SKM-1 (cell line): Measurements from ENCODE around the gene DDX11.
"Not testable (repeated sequence)": the region's sequence is repeated elsewhere in the genome, so short reads cannot be mapped to it uniquely, and the experiment has no call there.

Experiments
- DNase-seq: peaks from one replicate; lab custom pipeline; 2025; ENCODE audit not compliant: unreplicated experiment; lab: John Stamatoyannopoulos, UW

The DDX11 gene

DNA sequence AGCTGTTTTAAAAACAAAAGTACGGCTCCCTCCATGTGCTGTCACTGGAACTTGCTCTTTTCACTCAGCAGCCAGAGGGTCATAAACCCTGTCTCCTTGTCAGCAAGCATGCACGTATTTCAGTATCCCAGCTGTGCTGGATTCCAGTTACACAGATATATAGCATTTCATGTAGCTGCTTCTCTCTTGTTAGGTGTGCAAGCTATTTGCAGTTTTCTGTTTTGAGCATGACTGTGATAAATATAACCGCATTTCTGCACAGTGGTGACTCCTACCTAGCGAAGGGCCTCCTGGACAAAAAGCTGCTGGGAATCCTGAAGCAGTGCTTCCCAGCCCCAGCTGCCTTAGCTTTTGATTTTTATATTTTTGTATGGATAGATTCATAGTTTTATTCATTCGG is 24.7 kb downstream of the DDX11 start:
- DNase-seq = not testable (repeated sequence)

DNA sequence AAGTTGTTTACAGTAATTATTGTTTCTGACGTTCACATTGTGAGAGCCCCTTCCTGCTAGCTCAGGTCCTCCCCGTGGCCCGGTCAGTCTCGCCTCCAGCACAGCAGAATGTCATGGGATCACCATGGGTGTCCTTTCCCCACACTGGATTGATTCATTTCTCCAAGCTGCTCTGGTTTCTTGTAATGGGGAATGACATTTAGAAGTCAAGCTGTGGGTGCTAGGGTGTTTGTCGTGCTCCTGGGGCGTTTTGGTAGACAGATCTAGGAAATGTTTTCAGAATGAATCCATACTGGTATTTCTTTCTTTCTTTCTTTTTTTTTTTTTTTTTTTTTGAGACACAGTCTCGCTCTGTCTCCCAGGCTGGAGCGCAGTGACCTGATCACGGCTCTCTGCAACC is 25.1 kb downstream of the DDX11 start:
- DNase-seq = not testable (repeated sequence)

DNA sequence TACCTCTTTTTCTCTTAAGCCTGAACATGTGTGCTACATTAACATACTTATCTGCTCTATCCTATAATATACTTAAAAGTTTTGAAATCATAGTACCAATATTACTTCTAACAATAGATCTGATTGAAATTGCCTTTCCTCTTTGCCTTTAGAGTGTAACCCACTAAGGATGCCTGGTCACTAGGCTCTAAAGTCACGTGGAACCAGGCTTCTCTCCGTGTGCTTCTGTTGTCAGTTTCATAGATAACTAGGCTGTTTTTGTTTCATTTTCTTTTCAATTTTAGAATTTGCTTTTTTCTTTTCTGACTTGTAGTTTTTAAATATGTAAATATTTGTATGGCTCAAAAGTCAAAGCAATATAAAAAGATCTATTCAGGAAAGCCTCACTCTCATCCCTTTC is 25.8 kb downstream of the DDX11 start:
- not testable (repeated sequence) for DNase-seq

DNA sequence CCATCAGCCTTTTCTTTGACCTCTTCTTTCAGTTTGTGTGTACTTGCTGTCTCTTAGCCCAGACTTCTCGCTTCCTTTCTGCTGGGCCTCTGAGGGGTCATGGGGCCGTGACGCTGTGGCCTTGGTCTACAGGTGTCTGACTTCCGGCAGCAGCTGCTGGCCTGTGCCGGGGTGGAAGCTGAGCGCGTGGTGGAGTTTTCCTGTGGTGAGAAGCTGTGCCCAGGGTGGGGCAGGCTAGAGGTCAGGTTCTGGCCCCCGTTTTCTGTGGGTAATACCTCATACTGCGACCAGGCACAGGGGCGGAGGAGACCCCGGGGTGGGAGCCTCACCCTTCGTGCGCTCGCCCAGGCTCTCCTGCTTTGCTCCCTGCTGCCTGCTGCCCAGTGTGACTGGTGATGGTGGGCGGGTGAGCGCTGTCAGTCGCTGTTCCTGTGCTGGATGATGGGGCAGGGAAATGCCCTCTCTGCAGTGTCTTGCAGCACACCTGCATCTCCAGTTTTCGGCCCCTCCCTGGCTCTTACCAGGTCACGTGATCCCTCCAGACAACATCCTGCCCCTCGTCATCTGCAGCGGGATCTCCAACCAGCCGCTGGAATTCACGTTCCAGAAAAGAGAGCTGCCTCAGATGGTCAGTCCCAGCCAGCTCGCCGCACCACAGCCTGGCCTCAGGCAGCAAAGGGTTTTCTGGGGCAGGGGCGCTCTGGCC is 27.0 kb downstream of the DDX11 start:
- not testable (repeated sequence) for DNase-seq

DNA sequence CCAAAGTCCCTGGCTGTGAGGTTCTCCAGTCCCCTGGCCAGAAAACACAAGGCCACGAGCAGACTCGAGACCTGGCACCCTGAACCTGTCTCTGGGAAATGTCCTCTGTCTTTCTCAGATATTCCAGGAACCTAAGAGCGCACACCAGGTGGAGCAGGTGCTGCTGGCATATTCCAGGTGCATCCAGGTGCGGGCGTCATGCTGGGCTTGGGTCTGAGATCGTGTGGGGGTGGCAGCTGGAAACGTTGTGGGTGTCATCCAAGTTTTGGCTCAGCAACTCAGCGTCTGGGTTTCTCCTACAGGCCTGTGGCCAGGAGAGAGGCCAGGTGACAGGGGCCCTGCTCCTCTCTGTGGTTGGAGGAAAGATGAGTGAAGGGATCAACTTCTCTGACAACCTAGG is 28.5 kb downstream of the DDX11 start:
- not testable (repeated sequence) for DNase-seq

DNA sequence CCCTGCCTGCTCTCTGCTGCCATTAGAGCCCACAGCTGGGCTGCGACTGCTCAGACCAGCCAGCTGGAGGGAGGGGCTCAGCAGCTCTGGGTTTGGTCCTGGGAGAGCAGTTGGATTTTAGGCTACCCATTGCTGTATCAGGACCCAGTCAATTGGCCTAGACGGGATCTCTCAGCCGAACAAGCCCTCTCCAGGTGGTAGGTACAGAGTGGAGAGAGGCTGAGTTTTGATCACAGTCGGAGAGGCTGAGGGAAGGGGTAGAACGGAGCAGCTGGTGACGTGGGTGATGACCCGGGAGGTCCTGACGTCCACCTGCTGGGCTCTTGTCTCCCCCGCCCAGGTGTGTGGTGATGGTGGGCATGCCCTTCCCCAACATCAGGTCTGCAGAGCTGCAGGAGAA is 28.9 kb downstream of the DDX11 start:
- not testable (repeated sequence) for DNase-seq

DNA sequence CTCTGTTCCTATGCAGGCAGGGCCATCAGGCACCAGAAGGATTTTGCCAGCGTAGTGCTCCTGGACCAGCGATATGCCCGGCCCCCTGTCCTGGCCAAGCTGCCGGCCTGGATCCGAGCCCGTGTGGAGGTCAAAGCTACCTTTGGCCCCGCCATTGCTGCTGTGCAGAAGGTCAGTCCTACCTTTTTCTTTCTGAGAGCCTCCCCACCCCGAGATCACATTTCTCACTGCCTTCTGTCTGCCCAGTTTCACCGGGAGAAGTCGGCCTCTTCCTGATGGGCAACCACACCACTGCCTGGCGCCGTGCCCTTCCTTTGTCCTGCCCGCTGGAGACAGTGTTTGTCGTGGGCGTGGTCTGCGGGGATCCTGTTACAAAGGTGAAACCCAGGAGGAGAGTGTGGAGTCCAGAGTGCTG is 29.9 kb downstream of the DDX11 start:
- not testable (repeated sequence) for DNase-seq

DNA sequence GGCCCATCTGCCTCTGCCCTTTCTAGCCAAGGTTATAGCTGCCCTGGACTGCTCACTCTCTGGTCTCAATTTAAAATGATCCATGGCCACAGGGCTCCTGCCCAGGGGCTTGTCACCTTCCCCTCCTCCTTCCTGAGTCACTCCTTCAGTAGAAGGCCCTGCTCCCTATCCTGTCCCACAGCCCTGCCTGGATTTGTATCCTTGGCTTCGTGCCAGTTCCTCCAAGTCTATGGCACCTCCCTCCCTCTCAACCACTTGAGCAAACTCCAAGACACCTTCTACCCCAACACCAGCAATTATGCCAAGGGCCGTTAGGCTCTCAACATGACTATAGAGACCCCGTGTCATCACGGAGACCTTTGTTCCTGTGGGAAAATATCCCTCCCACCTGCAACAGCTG is 30.6 kb downstream of the DDX11 start:
- DNase-seq = not testable (repeated sequence)

DNA sequence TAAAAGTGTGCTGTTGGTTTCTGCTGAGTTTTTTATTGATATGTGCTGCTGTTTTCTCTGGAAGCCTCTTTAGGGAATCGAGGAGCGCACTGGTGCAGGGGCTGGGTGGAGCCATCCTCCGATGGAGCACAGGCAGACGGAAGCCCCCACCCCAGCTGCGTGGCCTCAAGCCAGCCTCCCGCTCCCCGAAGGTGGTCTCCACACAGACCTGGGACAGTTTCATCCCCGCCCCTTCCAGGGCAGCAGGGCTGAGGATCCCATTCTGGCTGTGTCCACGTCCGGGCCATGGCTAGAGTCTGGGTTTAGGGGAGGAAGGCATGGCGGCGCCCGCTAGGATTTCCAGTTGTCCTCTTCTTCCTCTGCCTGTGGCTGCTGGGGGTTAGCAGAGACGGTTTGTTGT is 31.1 kb downstream of the DDX11 start:
- DNase-seq = not testable (repeated sequence)

DNA sequence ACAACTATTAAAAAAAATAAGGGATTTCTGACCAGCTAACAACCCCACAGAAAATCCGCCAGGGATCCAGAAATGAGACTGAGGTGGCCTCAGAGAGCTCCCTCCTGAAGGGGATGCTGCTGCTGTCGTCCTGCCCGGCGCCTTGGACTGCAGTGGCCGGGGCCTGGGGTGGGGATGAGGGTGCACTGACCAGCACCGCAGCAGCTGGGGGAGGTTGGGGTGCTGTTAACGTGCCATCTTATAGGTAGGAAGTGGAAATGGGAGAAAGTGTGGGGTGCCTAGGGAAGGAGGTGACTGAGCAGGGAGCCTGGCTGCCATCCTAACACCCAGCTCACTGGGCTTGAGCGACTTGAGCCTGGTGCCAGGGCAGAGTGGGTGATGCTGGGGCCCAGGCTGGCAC is 32.0 kb downstream of the DDX11 start:
- no peak for DNase-seq

DNA sequence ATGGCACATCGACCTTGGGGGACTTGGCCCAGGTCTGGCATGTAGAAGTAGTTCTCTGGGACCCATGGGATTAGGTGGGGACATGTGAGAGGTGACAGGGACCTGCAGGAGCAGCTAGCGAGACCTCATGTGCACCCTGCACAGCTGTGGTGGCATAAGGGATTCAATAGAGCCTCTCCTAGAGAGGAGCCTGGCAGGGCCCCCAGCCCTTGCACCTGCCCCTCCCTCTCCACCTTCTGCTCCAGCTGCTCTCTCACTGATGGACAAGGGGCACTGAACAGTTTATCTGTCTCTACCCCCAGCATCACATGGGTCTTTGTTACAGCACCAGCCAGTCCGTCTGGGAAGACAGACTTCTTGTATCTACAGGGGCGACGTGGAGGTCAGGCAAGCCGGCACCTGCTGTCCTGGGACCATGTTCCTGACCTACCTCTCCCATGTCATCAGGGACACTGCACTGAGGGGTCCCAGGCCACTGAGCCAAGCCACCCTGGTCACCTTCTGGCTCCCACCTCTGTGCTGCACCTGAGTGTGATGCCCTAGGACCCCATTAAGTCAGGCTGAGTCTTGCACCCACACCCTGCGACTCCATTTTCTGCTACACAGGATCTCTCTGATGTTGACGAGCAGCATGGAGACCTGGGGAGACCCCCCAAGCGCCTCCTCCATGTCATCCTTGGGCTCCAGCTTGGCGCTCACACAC is 32.6 kb downstream of the DDX11 start:
- no peak for DNase-seq

DNA sequence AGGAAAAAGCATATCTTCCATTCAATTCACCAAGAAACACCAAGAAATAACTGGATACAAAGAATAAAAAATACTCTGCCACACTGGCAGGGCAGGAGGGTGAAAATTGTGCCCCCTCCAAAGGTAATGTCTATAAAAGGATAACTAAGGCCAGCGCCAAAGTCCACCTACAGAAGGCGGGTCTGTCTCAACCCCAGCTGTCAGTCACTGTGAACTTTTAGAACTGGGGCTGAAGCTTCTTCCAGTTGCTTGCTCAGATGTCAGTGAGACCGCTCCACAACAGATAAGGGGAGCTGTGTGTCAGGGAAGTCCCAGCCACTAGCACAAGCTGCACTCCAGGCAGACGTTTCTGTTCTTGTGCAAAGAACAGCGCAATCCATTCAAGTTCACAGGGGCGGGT is 36.1 kb downstream of the DDX11 start:
- not testable (repeated sequence) for DNase-seq

DNA sequence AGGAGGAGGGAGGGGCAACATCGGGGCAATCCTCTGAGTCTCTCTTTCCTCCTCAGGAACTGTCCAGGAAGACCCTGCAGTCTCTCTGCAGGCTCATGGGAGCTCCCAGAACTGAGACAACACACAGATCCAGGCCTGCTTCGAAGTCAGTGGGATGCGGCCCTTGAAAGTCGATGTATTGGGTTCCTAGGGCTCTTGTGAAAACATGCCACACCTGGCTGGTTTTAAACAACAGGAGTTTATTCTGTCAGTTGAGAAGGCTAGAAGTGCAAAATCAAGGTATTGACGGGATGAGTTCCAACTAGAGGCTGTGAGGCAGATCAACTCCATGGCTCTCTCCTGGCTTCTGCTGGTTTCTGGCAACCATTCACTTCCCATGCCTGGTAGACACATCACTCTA is 36.6 kb downstream of the DDX11 start:
- DNase-seq = not testable (repeated sequence)

DNA sequence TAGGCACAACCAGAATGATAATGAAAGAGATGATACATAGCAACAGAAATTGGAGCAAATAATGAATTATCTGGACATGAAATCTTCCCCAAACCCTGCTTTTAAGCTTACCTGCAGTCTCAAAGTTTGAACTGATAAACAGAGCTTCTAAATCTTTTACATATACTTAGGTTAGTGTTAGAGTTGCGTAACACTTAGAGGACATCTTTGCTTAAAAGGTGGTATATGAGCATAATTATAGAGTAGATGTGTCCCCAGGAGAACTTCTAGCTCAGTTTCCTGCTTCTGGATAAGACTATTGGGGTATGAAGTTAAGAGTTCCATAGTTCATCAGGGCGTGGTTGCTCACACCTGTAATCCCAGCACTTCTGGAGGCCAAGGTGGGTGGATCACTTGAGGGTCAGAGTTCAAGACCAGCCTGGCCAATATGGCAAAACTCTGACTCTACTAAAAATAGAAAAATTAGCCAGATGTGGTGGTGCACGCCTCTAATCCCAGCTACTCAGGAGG is 41.5 kb downstream of the DDX11 start:
- not testable (repeated sequence) for DNase-seq

DNA sequence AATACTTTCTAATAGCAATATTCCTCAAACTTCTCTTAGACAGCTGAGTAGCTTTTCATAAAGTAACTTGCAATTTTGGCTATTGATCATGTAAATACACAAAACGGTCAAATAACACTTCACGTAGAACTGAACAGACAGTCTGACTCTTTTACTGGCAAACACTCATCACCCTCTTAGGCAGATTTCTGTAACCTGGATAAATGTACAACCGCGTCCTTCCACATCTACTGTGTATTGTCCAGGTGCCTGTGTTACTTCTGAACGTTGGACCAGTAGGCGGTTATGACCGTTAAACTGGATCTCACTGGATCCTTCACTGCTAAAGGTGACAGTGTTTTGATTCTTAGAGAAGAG is 43.2 kb downstream of the DDX11 start:
- DNase-seq = not testable (repeated sequence)

DNA sequence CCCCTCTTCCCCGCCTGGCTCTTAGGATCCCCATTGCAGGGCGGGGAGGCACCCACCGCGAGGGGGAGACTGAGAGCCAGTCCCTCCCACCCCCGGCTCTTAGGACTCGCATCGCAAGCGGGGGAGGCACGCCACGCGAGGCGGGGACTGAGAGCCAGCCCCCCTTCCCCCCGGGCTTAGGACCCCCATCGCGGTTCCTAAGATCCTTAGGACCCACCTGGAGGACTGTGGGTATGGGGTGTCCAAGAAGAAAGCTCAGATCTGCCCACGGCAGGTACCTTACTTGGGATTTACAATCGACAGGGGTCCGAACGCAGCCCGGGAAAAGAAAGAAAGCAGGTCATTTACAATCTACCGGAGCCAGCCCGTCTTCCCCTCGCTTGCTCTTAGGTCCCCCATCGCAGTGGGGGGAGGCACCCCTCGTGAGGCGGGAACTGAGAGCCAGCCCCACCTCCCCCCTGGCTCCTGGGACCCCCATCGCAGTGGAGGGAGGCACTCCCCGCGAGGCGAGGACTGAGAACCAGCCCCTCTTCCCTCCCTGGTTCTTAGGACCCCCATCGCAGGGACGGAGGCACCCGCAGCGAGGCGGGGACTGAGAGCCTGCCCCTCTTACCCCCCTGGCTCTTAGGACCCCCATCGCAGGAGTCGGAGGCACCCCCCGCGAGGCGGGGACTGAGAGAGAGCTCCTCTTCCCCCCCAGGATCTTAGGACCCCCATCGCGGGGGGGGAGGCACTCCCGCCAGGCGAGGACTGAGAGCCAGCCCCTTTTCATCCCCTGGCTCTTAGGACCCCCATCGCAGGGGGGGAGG is 43.7 kb downstream of the DDX11 start:
- DNase-seq = no peak

DNA sequence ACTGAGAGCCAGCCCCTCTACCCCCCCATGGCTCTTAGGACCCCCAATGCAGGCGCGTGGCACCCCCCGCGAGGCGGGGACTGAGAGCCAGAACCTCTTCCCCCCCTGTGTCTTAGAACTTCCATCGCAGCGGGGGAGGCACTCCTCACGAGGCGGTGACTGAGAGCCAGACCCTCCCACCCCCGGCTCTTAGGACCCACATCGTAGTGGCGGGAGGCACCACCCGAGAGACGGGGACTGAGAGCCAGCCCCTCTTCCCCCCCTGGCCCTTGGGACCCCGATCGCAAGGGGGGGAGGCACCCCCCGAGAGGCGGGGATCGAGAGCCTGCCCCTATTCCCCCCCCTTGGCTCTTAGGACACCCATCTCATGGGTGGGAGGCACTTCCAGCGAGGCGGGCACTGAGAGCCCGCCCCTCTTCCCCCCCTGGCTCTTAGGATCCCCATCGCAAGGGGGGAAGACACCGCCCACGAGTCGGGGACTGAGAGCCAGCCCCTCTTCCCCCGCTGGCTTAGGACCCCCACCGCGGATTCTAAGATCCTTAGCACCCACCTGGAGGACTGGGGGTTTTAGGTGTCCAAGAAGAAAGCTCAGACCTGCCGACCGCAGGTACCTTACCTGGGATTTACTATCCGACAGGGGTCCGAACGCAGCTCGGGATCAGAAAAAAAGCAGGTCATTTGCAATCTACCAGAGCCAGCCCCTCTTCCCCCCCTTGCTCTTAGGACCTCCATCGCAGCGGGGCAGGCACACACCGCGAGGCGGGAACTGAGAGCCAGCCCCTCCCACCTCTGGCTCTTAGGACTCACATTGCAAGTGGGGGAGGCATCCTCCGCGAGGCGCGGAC is 44.9 kb downstream of the DDX11 start:
- DNase-seq = no peak

DNA sequence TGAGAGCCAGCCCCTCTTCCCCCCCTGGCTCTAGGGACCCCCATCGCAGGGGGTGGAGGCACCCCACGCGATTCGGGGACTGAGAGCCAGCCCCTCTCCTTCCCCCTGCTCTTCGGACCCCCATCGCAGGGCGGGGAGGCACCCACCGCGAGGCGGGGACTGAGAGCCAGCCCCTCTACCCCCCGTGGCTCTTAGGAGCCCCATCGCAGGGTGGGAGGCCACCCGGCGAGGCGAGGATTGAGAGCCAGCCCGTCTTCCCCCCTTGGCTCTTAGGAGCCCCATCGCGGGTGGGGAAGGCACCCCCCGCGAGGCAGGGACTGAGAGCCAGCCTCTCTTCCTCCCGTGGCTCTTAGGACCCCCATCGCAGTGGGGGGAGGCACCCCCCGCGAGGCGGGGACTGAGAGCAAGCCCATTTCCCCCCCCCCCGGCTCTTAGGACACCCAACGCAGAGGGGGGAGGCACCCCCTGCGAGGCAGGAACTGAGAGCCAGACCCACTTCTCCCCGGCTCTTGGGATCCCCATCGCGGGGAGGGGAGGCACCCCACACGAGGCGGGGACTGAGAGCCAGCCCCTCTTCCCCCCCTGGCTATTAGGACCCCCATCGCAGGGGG is 45.6 kb downstream of the DDX11 start:
- no peak for DNase-seq

DNA sequence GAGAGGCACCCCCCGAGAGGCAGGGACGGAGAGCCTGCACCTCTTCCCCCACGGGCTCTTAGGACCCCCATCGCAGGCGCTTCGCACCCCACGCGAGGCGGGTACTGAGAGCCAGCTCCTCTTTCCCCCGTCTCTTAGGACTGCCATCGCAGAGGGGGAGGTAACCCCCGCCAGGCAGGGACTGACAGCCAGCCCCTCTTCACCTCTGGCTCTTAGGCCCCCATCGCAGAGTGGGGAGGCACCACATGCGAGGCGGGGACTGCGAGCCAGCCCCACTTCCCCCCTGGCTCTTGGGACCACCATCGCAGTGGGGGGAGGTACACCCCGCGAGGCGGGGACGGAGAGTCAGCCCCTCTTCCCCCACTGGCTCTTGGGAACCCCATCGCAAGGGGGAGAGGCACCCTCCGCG is 46.1 kb downstream of the DDX11 start:
- DNase-seq = no peak

DNA sequence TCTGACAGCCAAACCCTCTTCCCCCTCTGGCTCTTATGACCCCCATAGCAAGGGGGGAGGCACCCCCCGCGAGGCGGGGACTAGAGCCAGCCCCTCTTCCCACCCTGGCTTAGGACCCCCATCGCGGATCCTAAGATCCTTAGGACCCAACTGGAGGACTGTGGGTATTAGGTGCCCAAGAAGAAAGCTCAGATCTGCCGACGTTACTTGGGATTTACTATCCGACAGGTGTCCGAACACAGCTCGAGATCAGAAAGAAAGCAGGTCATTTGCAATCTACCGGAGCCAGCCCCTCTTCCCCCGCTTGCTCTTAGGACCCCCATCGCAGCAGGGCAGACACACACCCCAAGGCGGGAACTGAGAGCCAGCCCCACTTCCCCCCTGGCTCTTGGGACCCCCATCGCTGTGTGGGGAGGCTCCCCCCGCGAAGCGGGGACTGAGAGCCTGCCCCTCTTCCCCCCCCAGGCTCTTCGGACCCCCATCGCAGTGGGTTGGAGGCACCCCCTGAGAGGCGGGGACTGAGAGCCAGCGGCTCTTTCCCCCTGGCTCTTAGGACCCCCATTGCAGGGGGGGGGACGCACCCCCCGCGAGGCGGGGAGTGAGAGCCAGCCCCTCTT is 46.8 kb downstream of the DDX11 start:
- no peak for DNase-seq
